Upper lobe of left lung (tissue), 4 donors: ENCODE results near the gene OR6V1.

Experiments
- EP300 ChIP-seq, 4 donors: sonication (generic); formaldehyde crosslinking; IDR thresholded peaks; one replicate each; pipeline ENCODE4 v1.5.1; 2017; ENCODE audit warnings: antibody characterized with exemption in 4 of 4, control low read depth in 2 of 4
- POLR2A ChIP-seq, 4 donors: fragments of 450-650 bp; IDR thresholded peaks; one replicate each; pipeline ENCODE4 v1.5.1; 2016 to 2017; ENCODE audit warnings: antibody characterized with exemption in 4 of 4, mild to moderate bottlenecking in 2 of 4
- POLR2AphosphoS5 ChIP-seq, 2 donors: sonication (generic); formaldehyde crosslinking; IDR thresholded peaks; one replicate each; pipeline ENCODE4 v1.5.1; 2017; ENCODE audit warnings: antibody characterized with exemption in 2 of 2
- TF ChIP-seq, protein P1 (sequence below), 6 experiments: fragments of 450-650 bp in 4 of 6; fragments of 200-600 bp in 2 of 6; sonication (generic) in 2 of 6; IDR thresholded peaks; one replicate each; pipeline ENCODE4 v1.5.1; 2016 to 2019; ENCODE audit warnings: antibody characterized with exemption in 6 of 6

DNA sequence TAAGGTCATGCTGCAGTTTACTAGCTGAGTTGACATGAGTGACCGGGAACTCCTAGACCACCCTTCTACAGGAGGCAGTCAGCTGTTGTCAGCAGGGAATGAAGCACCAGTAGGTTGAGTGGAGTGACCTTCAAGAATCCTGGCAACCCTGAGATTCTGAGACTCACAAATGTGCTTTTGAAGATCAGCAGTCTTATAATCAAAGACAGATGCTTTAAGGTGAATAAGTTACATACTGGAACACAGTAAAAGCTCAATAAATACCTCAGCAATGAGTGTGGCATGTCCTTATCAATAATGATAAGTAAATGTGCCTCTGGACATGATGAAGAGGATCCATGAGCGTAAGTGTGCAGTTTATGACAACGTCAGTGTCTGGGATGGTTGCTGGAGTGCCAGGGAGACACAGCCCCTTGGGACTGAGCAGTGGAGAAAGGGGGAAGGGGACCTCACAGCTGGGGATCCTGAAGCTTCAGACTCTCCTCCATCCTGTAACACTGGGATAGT is 11.9 kb upstream of the OR6V1 start:
- TF ChIP-seq, protein P1, sequence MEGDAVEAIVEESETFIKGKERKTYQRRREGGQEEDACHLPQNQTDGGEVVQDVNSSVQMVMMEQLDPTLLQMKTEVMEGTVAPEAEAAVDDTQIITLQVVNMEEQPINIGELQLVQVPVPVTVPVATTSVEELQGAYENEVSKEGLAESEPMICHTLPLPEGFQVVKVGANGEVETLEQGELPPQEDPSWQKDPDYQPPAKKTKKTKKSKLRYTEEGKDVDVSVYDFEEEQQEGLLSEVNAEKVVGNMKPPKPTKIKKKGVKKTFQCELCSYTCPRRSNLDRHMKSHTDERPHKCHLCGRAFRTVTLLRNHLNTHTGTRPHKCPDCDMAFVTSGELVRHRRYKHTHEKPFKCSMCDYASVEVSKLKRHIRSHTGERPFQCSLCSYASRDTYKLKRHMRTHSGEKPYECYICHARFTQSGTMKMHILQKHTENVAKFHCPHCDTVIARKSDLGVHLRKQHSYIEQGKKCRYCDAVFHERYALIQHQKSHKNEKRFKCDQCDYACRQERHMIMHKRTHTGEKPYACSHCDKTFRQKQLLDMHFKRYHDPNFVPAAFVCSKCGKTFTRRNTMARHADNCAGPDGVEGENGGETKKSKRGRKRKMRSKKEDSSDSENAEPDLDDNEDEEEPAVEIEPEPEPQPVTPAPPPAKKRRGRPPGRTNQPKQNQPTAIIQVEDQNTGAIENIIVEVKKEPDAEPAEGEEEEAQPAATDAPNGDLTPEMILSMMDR (IDR thresholded peaks at IDR 0.05), result no peak
- TF ChIP-seq POLR2A (IDR thresholded peaks at IDR 0.05) (no peak), EP300 (IDR thresholded peaks at IDR 0.05) (no peak), POLR2AphosphoS5 (IDR thresholded peaks at IDR 0.05) (no peak)
